HG03175 (cell line): ENCODE results near the gene TNIP2.
"Not testable (repeated sequence)": the region's sequence is repeated elsewhere in the genome, so short reads cannot be mapped to it uniquely, and the experiment has no call there.

Experiments used
- ATAC-seq: cut with Tn5 transposase; IDR thresholded peaks from one replicate; pipeline ENCODE4 v1.9.1; 2021; ENCODE audit warnings: mild to moderate bottlenecking, moderate library complexity; ENCODE audit not compliant: unreplicated experiment

TNIP2 gene

GRCh38 chr4:2771264-2771663 is 15.1 kb upstream of the TNIP2 start:
- no peak for ATAC-seq

GRCh38 chr4:2768921-2769336 is 12.8 kb upstream of the TNIP2 start:
- no peak for ATAC-seq

GRCh38 chr4:2768124-2768523 is 12.0 kb upstream of the TNIP2 start:
- no peak for ATAC-seq

GRCh38 chr4:2767705-2768074 is 11.6 kb upstream of the TNIP2 start:
- no peak for ATAC-seq

- no peak for ATAC-seq
Measured at GRCh38 chr4:2767046-2767704, 11.0 kb upstream of the TNIP2 start.

- no peak for ATAC-seq
Measured at GRCh38 chr4:2765832-2766526, 9.8 kb upstream of the TNIP2 start.

- no peak for ATAC-seq
Measured at GRCh38 chr4:2763511-2763967, 7.4 kb upstream of the TNIP2 start.

GRCh38 chr4:2762486-2763370 is 6.6 kb upstream of the TNIP2 start:
- not testable (repeated sequence) for ATAC-seq

- ATAC-seq: no peak
Measured at GRCh38 chr4:2762048-2762447, 5.9 kb upstream of the TNIP2 start.

GRCh38 chr4:2761035-2761923 is 5.1 kb upstream of the TNIP2 start:
- no peak for ATAC-seq

- no peak for ATAC-seq
Measured at GRCh38 chr4:2757426-2757825, 1.3 kb upstream of the TNIP2 start.

GRCh38 chr4:2756691-2757350 is 685 bp upstream of the TNIP2 start:
- peak; percentile 6 for ATAC-seq

- no peak for ATAC-seq
Measured at GRCh38 chr4:2754848-2755819, 1.0 kb downstream of the TNIP2 start.

- ATAC-seq: no peak
Measured at GRCh38 chr4:2753436-2753835, 2.7 kb downstream of the TNIP2 start.

GRCh38 chr4:2750719-2751605 is 5.2 kb downstream of the TNIP2 start:
- ATAC-seq: no peak

GRCh38 chr4:2746891-2747695 is 9.0 kb downstream of the TNIP2 start:
- no peak for ATAC-seq
